K562 (cell line): ENCODE measurements around the gene PDE6B. TPM values are rescaled to one million over a fixed set of nuclear protein-coding genes. Genes with fewer than 3 reads are reported as not detected.

Source experiments
- ARHGAP35 ChIP-seq: fragments of 450-650 bp; IDR thresholded peaks from 2 replicates; pipeline ENCODE4 v1.6.1; 2018; ENCODE audit not compliant: partially characterized antibody
- ARID2 ChIP-seq: fragments of 450-650 bp; IDR thresholded peaks from 2 replicates; pipeline ENCODE4 v1.6.1; 2017; ENCODE audit warnings: antibody characterized with exemption, mild to moderate bottlenecking
- ARNT ChIP-seq, 2 experiments: fragments of 450-650 bp; IDR thresholded peaks; 2 replicates each; pipeline ENCODE4 v1.6.1; 2016; ENCODE audit warnings: mild to moderate bottlenecking in 1 of 2
- C11orf30 ChIP-seq: fragments of 450-650 bp; IDR thresholded peaks from 2 replicates; pipeline ENCODE4 v1.6.1; 2016; ENCODE audit warnings: low read depth, mild to moderate bottlenecking
- E4F1 ChIP-seq: fragments of 250-450 bp; sonication (Bioruptor Pico); IDR thresholded peaks from 2 replicates; pipeline ENCODE4 v1.5.0; 2021; ENCODE audit warnings: mild to moderate bottlenecking, borderline replicate concordance
- EHMT2 ChIP-seq: fragments of 450-650 bp; IDR thresholded peaks from 2 replicates; pipeline ENCODE4 v1.6.1; 2018; ENCODE audit warnings: antibody characterized with exemption
- HMG20A ChIP-seq: fragments of 450-650 bp; formaldehyde crosslinking; conservative IDR thresholded peaks from 2 replicates; pipeline ENCODE4 v1.4.0; 2020; ENCODE audit warnings: mild to moderate bottlenecking, mixed read lengths
- HMGN3 ChIP-seq: IDR thresholded peaks from 2 replicates; pipeline ENCODE4 v1.6.1; 2011; ENCODE audit warnings: borderline replicate concordance, low read depth, mild to moderate bottlenecking, mixed read lengths, low read length; ENCODE audit not compliant: insufficient read length; ENCODE audit errors: extremely low read depth
- JUN ChIP-seq, 2 experiments: sonication (generic) in 1 of 2; formaldehyde crosslinking in 1 of 2; IDR thresholded peaks; 2 replicates each; pipeline versions ENCODE4 v1.6.1 to v1.8.0; 2012 to 2022; ENCODE audit warnings: borderline replicate concordance in 2 of 2, mild to moderate bottlenecking in 2 of 2, improper control_type of control experiment in 1 of 2, low read depth in 1 of 2, low read length in 1 of 2, missing genetic modification reagents in 1 of 2
- PTBP1 ChIP-seq: fragments of 200-400 bp; formaldehyde crosslinking; IDR thresholded peaks from 2 replicates; pipeline ENCODE4 v1.6.1; 2017; ENCODE audit warnings: low read depth, low read length
- ZNF23 ChIP-seq: fragments of 250-450 bp; sonication (Bioruptor Pico); IDR thresholded peaks from 2 replicates; pipeline ENCODE4 v1.4.0; 2020; ENCODE audit warnings: mild to moderate bottlenecking
- ZNF384 ChIP-seq: IDR thresholded peaks from 2 replicates; pipeline ENCODE4 v1.6.1; 2012; ENCODE audit warnings: low read depth, low read length, improper control_type of control experiment
- ZNF512 ChIP-seq: IDR thresholded peaks from 2 replicates; pipeline ENCODE4 v1.6.1; 2016; ENCODE audit warnings: missing genetic modification characterization, missing compliant biosample characterization
- ZNF644 ChIP-seq: fragments of 200-800 bp; sonication (Bioruptor generic); IDR thresholded peaks from 2 replicates; pipeline ENCODE4 v1.6.1; 2016; ENCODE audit warnings: low read depth, missing genetic modification characterization, missing compliant biosample characterization
- ZNF77 ChIP-seq: fragments of 250-450 bp; sonication (Bioruptor Pico); IDR thresholded peaks from 2 replicates; pipeline ENCODE4 v1.5.0; 2020
- polyA plus RNA-seq, 8 experiments: library from polyadenylated mRNA; depleted of rRNA in 4 of 8; stranded (reverse) in 5 of 8; unstranded in 3 of 8; fragments of >200 nt; fragmentation: Nextera tagmentation in 2 of 8; fragmentation: Illumina TruSeq in 1 of 8; extraction: Ambion mirVana in 2 of 8; extraction: Trizol in 1 of 8; gene quantifications; 2 replicates each; pipeline versions ENCODE4 v1.2.1 to v1.2.3, GENCODE V29; 2011 to 2014; ENCODE audit warnings: inconsistent platforms in 1 of 8, missing spikeins in 1 of 8
- total RNA-seq, 7 experiments: library from RNA; depleted of rRNA in 6 of 7; stranded (reverse); fragments of >200 nt in 6 of 7; fragmentation: Illumina TruSeq in 2 of 7; extraction: Trizol in 2 of 7; gene quantifications; 2 replicates each; pipeline versions ENCODE4 v1.2.1 to v1.2.3, GENCODE V29; 2011 to 2021; ENCODE audit warnings: low replicate concordance in 1 of 7
- TF ChIP-seq, protein P1 (sequence below): fragments of 200-800 bp; sonication (Bioruptor generic); IDR thresholded peaks from 2 replicates; pipeline ENCODE4 v1.6.1; 2017; ENCODE audit warnings: missing genetic modification characterization, missing compliant biosample characterization
- TF ChIP-seq, protein P2 (sequence below): fragments of 450-650 bp; conservative IDR thresholded peaks from 2 replicates; pipeline ENCODE4 v1.6.1; 2016; ENCODE audit warnings: missing genetic modification characterization, low read depth, mild to moderate bottlenecking, missing compliant biosample characterization, moderate library complexity
- TF ChIP-seq, protein P3 (sequence below): fragments of 250-450 bp; sonication (Bioruptor Pico); IDR thresholded peaks from 2 replicates; pipeline ENCODE4 v1.8.0; 2021; ENCODE audit warnings: moderate library complexity, mild to moderate bottlenecking, inconsistent platforms

Gene PDE6B
- total and polyA plus RNA-seq, 9 of the 15 experiments (the other 6 are each of a cell fraction or from before 2014, with no cell fraction given): 0.04 TPM; not detected in 8

GRCh38 chr4:674172-675035 lies 49.0 kb downstream of the PDE6B start, which contains the start of the genes ATP5ME and MYL5 (continued):
- TF ChIP-seq, protein P1, sequence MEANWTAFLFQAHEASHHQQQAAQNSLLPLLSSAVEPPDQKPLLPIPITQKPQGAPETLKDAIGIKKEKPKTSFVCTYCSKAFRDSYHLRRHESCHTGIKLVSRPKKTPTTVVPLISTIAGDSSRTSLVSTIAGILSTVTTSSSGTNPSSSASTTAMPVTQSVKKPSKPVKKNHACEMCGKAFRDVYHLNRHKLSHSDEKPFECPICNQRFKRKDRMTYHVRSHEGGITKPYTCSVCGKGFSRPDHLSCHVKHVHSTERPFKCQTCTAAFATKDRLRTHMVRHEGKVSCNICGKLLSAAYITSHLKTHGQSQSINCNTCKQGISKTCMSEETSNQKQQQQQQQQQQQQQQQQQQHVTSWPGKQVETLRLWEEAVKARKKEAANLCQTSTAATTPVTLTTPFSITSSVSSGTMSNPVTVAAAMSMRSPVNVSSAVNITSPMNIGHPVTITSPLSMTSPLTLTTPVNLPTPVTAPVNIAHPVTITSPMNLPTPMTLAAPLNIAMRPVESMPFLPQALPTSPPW (CRISPR knock-in tag): peak; percentile 78
- TF ChIP-seq ZNF644 (no peak), EHMT2 (no peak), ARID2 (no peak), ZNF77 (CRISPR knock-in tag) (no peak), ZNF23 (CRISPR knock-in tag) (no peak), ARNT (IDR thresholded peaks at IDR 0.05) (no peak), ARHGAP35 (no peak), E4F1 (CRISPR knock-in tag) (no peak), C11orf30 (peak; percentile 86), PTBP1 (no peak), ZNF384 (no peak), JUN (IDR thresholded peaks at IDR 0.05; ENCODE audit: borderline replicate concordance, low read depth, low read length) (peak; percentile 92), JUN (CRISPR knock-in tag; IDR thresholded peaks at IDR 0.05; ENCODE audit: borderline replicate concordance) (no peak), ZNF512 (tag) (no peak), HMG20A (no peak), HMGN3 (no peak)
- TF ChIP-seq, protein P2, sequence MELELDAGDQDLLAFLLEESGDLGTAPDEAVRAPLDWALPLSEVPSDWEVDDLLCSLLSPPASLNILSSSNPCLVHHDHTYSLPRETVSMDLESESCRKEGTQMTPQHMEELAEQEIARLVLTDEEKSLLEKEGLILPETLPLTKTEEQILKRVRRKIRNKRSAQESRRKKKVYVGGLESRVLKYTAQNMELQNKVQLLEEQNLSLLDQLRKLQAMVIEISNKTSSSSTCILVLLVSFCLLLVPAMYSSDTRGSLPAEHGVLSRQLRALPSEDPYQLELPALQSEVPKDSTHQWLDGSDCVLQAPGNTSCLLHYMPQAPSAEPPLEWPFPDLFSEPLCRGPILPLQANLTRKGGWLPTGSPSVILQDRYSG (tag): 0 out of 2 replicates have a peak, but pooled peaks have one; percentile 45
- TF ChIP-seq, protein P3, sequence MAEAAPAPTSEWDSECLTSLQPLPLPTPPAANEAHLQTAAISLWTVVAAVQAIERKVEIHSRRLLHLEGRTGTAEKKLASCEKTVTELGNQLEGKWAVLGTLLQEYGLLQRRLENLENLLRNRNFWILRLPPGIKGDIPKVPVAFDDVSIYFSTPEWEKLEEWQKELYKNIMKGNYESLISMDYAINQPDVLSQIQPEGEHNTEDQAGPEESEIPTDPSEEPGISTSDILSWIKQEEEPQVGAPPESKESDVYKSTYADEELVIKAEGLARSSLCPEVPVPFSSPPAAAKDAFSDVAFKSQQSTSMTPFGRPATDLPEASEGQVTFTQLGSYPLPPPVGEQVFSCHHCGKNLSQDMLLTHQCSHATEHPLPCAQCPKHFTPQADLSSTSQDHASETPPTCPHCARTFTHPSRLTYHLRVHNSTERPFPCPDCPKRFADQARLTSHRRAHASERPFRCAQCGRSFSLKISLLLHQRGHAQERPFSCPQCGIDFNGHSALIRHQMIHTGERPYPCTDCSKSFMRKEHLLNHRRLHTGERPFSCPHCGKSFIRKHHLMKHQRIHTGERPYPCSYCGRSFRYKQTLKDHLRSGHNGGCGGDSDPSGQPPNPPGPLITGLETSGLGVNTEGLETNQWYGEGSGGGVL (CRISPR knock-in tag): no peak
